Activated CD4-positive, alpha-beta memory T cell treated with anti-CD3 and anti-CD28 coated beads for 36 hours (primary cell): ENCODE data around the gene FHOD1. TPM values are rescaled to one million over a fixed set of nuclear protein-coding genes. Genes with fewer than 3 reads are reported as not detected.

ENCODE experiments used
- CTCF ChIA-PET: fragments of 350-600 bp; sonication (Branson Sonifier 250); formaldehyde crosslinking; loops from one replicate; lab custom pipeline; 2021; ENCODE audit warnings: antibody characterized with exemption, inconsistent platforms; lab: Charles Lee
- POLR2A ChIA-PET: fragments of 350-600 bp; sonication (Branson Sonifier 250); formaldehyde crosslinking; loops from one replicate; lab custom pipeline; 2021; ENCODE audit warnings: antibody characterized with exemption; lab: Charles Lee
- DNase-seq: peaks from one replicate; pipeline ENCODE4 v3.0.0-alpha.2; 2020
- H3K27ac Mint-ChIP-seq: one replicate; pipeline ENCODE4 v1.8.0; 2021; ENCODE audit warnings: mixed read lengths
- H3K27me3 Mint-ChIP-seq: one replicate; pipeline ENCODE4 v1.8.0; 2021; ENCODE audit warnings: mixed read lengths
- H3K36me3 Mint-ChIP-seq: one replicate; pipeline ENCODE4 v1.8.0; 2021; ENCODE audit warnings: mixed read lengths
- H3K4me1 Mint-ChIP-seq: one replicate; pipeline ENCODE4 v1.8.0; 2021; ENCODE audit warnings: low read depth, mixed read lengths
- H3K4me3 Mint-ChIP-seq: one replicate; pipeline ENCODE4 v1.8.0; 2021; ENCODE audit warnings: mild to moderate bottlenecking, mixed read lengths
- H3K9me3 Mint-ChIP-seq: one replicate; pipeline ENCODE4 v1.8.0; 2021; ENCODE audit warnings: mixed read lengths
- intact Hi-C: fragments of 100-400 bp; cut with micrococcal nuclease; formaldehyde crosslinking; loops from one replicate; pipeline ENCODE4 v1.15.1; 2023
- total RNA-seq, 2 experiments: library from RNA; stranded (reverse); gene quantifications; one replicate each; pipeline ENCODE4 v1.2.3, GENCODE V29; 2021

The FHOD1 gene
- total RNA-seq, 2 experiments from 2014 or later = 96.3 to 111 TPM

GRCh38 chr16:67275321-67275720 is 28.0 kb upstream of the FHOD1 start:
- Mint-ChIP-seq H3K4me3 (no peak overlapping the region), H3K27me3 (no peaks in the 10 kb centered on the region), H3K4me1 (peaks cover 20% of the 10 kb centered on the region), H3K36me3 (peaks cover 13% of the 10 kb centered on the region), H3K27ac (no peak overlapping the region), H3K9me3 (no peaks in the 10 kb centered on the region)
- CTCF ChIA-PET = no interaction called here
- no peak for DNase-seq
- intact Hi-C loops = no loop called here
- POLR2A ChIA-PET = no interaction called here

GRCh38 chr16:67271446-67271845 is 24.2 kb upstream of the FHOD1 start:
- POLR2A ChIA-PET = no interaction called here
- H3K36me3 Mint-ChIP-seq = peaks cover 3% of the 10 kb centered on the region
- no peak overlapping the region for H3K27ac Mint-ChIP-seq
- H3K4me1 Mint-ChIP-seq = peaks cover 5% of the 10 kb centered on the region
- CTCF ChIA-PET = no interaction called here
- H3K4me3 Mint-ChIP-seq = no peak overlapping the region
- H3K27me3 Mint-ChIP-seq = no peaks in the 10 kb centered on the region
- intact Hi-C loops = no loop called here
- no peak for DNase-seq
- H3K9me3 Mint-ChIP-seq = no peaks in the 10 kb centered on the region

GRCh38 chr16:67270931-67271338 is 23.7 kb upstream of the FHOD1 start:
- ChIA-PET POLR2A (no interaction called here), CTCF (no interaction called here)
- H3K4me3 Mint-ChIP-seq = no peak overlapping the region
- H3K36me3 Mint-ChIP-seq = peaks cover under 1% of the 10 kb centered on the region
- H3K27ac Mint-ChIP-seq = no peak overlapping the region
- intact Hi-C loops = no loop called here
- DNase-seq = no peak
- H3K27me3 Mint-ChIP-seq = no peaks in the 10 kb centered on the region
- H3K9me3 Mint-ChIP-seq = no peaks in the 10 kb centered on the region
- H3K4me1 Mint-ChIP-seq = peaks cover 3% of the 10 kb centered on the region

GRCh38 chr16:67269766-67270165 is 22.5 kb upstream of the FHOD1 start:
- H3K4me3 Mint-ChIP-seq = no peak overlapping the region
- H3K27me3 Mint-ChIP-seq = no peaks in the 10 kb centered on the region
- H3K4me1 Mint-ChIP-seq = no peaks in the 10 kb centered on the region
- ChIA-PET POLR2A (no interaction called here), CTCF (interaction anchor here (0.9 to 1.4 kb wide), 3 partner anchors 9 to 291 kb away, joined by 3 read pairs; partner anchors contain the start of gene PLEKHG4)
- H3K9me3 Mint-ChIP-seq = no peaks in the 10 kb centered on the region
- H3K36me3 Mint-ChIP-seq = no peaks in the 10 kb centered on the region
- intact Hi-C loops = no loop called here
- H3K27ac Mint-ChIP-seq = no peak overlapping the region
- DNase-seq = no peak

- no peak for DNase-seq
- CTCF ChIA-PET = interaction anchor here (1.0 kb wide), 1 partner anchor 8 kb away, joined by 3 read pairs; no protein-coding TSS in a partner anchor
- Mint-ChIP-seq H3K9me3 (no peaks in the 10 kb centered on the region), H3K27ac (no peak overlapping the region), H3K4me3 (no peak overlapping the region), H3K36me3 (no peaks in the 10 kb centered on the region), H3K4me1 (no peaks in the 10 kb centered on the region), H3K27me3 (peaks cover 4% of the 10 kb centered on the region)
- POLR2A ChIA-PET = interaction anchor here (0.6 to 0.7 kb wide), 3 partner anchors 32 to 357 kb away, joined by 3 to 7 read pairs (median 3); partner anchors contain the start of gene TMEM208
- intact Hi-C loops = no loop called here
Measured at GRCh38 chr16:67268136-67268579, 20.9 kb upstream of the FHOD1 start.

- Mint-ChIP-seq H3K36me3 (no peaks in the 10 kb centered on the region), H3K27ac (no peak overlapping the region), H3K27me3 (peaks cover 12% of the 10 kb centered on the region), H3K4me3 (no peak overlapping the region), H3K9me3 (no peaks in the 10 kb centered on the region), H3K4me1 (peaks cover 2% of the 10 kb centered on the region)
- no peak for DNase-seq
- ChIA-PET POLR2A (interaction anchor here (1.1 to 2.6 kb wide), 2 partner anchors 12 to 17 kb away, joined by 5 to 7 read pairs; partner anchors contain the start of gene SLC9A5), CTCF (interaction anchor here (0.9 kb wide), 1 partner anchor 312 kb away, joined by 4 read pairs; no protein-coding TSS in a partner anchor)
- intact Hi-C loops = no loop called here
Measured at GRCh38 chr16:67265834-67266233, 18.6 kb upstream of the FHOD1 start.

- intact Hi-C loops = loop anchor here (5.0 kb wide), 1 partner anchor 132 kb away; no protein-coding TSS in a partner anchor
- CTCF ChIA-PET = interaction anchor here (0.6 kb wide), 1 partner anchor 256 kb away, joined by 3 read pairs; no protein-coding TSS in a partner anchor
- no peak for DNase-seq
- Mint-ChIP-seq H3K4me1 (peaks cover 3% of the 10 kb centered on the region), H3K27me3 (peaks cover 12% of the 10 kb centered on the region), H3K9me3 (no peaks in the 10 kb centered on the region), H3K36me3 (no peaks in the 10 kb centered on the region), H3K4me3 (no peak overlapping the region), H3K27ac (no peak overlapping the region)
- POLR2A ChIA-PET = interaction anchor here (2.6 kb wide), 1 partner anchor 13 kb away, joined by 7 read pairs; no protein-coding TSS in a partner anchor
Measured at GRCh38 chr16:67264866-67265265, 17.6 kb upstream of the FHOD1 start.

GRCh38 chr16:67264277-67264676 is 17.0 kb upstream of the FHOD1 start:
- no peak for DNase-seq
- CTCF ChIA-PET = interaction anchor here (0.7 to 1.0 kb wide), 3 partner anchors 17 to 168 kb away, joined by 3 to 4 read pairs (median 3); no protein-coding TSS in a partner anchor
- H3K27me3 Mint-ChIP-seq = peaks cover 14% of the 10 kb centered on the region
- H3K36me3 Mint-ChIP-seq = peaks cover 2% of the 10 kb centered on the region
- H3K4me1 Mint-ChIP-seq = peaks cover 3% of the 10 kb centered on the region
- POLR2A ChIA-PET = interaction anchor here (2.6 kb wide), 1 partner anchor 14 kb away, joined by 7 read pairs; no protein-coding TSS in a partner anchor
- no peak overlapping the region for H3K27ac Mint-ChIP-seq
- no peak overlapping the region for H3K4me3 Mint-ChIP-seq
- intact Hi-C loops = loop anchor here (5.0 kb wide), 1 partner anchor 133 kb away; no protein-coding TSS in a partner anchor
- no peaks in the 10 kb centered on the region for H3K9me3 Mint-ChIP-seq

- DNase-seq = no peak
- ChIA-PET POLR2A (interaction anchor here (2.6 kb wide), 1 partner anchor 15 kb away, joined by 7 read pairs; no protein-coding TSS in a partner anchor), CTCF (interaction anchor here (1.0 to 1.9 kb wide), 2 partner anchors 165 to 169 kb away, joined by 3 to 6 read pairs; no protein-coding TSS in a partner anchor)
- H3K4me3 Mint-ChIP-seq = no peak overlapping the region
- H3K9me3 Mint-ChIP-seq = no peaks in the 10 kb centered on the region
- peaks cover 2% of the 10 kb centered on the region for H3K36me3 Mint-ChIP-seq
- intact Hi-C loops = loop anchor here (5.0 kb wide), 1 partner anchor 134 kb away; no protein-coding TSS in a partner anchor
- H3K27me3 Mint-ChIP-seq = peaks cover 14% of the 10 kb centered on the region
- peaks cover 3% of the 10 kb centered on the region for H3K4me1 Mint-ChIP-seq
- H3K27ac Mint-ChIP-seq = no peak overlapping the region
Measured at GRCh38 chr16:67263201-67263600, 15.9 kb upstream of the FHOD1 start.

GRCh38 chr16:67260426-67261063 is 13.3 kb upstream of the FHOD1 start:
- peaks cover 2% of the 10 kb centered on the region for H3K36me3 Mint-ChIP-seq
- peaks cover 3% of the 10 kb centered on the region for H3K4me1 Mint-ChIP-seq
- intact Hi-C loops = loop anchor here (5.0 kb wide), 1 partner anchor 137 kb away; no protein-coding TSS in a partner anchor
- no peak overlapping the region for H3K4me3 Mint-ChIP-seq
- peak; percentile 55 for DNase-seq
- no peak overlapping the region for H3K27ac Mint-ChIP-seq
- ChIA-PET CTCF (interaction anchor here (0.6 to 2.2 kb wide), 36 partner anchors 8 to 575 kb away, joined by 3 to 36 read pairs (median 4); partner anchors contain the start of genes ATP6V0D1, FHOD1, PLEKHG4 and SLC9A5), POLR2A (no interaction called here)
- peaks cover 16% of the 10 kb centered on the region for H3K27me3 Mint-ChIP-seq
- no peaks in the 10 kb centered on the region for H3K9me3 Mint-ChIP-seq

GRCh38 chr16:67259705-67260104 is 12.4 kb upstream of the FHOD1 start:
- DNase-seq = no peak
- H3K27me3 Mint-ChIP-seq = peaks cover 16% of the 10 kb centered on the region
- CTCF ChIA-PET = interaction anchor here (1.1 to 2.2 kb wide), 8 partner anchors 9 to 206 kb away, joined by 3 to 36 read pairs (median 8); partner anchors contain the start of genes FHOD1 and SLC9A5
- H3K27ac Mint-ChIP-seq = no peak overlapping the region
- peaks cover 2% of the 10 kb centered on the region for H3K36me3 Mint-ChIP-seq
- intact Hi-C loops = loop anchor here (5.0 kb wide), 1 partner anchor 138 kb away; no protein-coding TSS in a partner anchor
- POLR2A ChIA-PET = no interaction called here
- H3K4me3 Mint-ChIP-seq = no peak overlapping the region
- H3K4me1 Mint-ChIP-seq = peaks cover 3% of the 10 kb centered on the region
- no peaks in the 10 kb centered on the region for H3K9me3 Mint-ChIP-seq
